ENCODE measurements around the gene SPINK2.

SPINK2 gene, protein sequence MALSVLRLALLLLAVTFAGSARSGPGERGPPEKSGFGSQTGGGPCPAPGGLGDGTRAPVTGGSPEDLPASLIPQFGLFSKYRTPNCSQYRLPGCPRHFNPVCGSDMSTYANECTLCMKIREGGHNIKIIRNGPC

DNA sequence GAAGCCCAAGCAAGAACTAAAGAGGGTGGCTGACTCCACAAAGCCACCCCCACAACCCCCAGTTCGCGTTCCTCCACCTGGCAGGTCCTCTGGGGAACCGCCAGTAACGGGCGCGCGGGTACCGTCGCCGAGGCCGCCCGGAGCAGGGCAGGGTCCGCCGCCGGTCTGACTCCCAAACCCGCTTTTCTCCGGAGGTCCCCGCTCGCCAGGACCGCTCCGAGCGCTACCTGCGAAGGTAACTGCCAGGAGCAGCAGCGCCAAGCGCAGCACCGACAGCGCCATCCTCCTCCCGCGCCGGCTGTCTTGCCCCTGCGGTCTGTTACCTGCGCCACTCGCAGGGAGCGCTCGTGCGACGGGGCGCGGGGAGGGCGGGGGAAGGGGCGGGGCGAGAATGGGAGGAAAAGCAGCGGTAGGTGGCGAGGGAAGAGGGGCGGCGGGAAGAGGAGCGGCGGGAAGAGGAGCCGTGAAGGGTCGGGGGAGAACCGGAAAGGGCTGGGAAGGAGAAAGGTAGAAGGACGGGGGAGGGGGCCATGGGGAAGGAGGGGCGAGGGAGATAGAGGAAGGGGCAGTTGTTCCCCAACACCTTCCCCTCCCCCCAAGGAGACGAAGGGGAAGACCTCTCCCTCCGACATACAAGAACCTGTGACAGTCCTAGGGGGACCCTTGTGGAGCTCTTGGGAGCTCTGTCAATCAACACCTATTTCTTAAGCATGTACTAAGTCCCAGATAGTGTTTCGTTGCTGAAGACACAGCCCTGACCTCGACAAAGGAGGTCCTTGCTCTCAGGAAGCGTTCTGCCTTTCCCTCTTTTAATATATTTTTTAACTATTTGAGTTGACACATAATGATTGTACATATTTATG, at the start of gene SPINK2:
Gene SPINK2, minus strand, starts transcription at position 321 of the 863 bp plus-strand sequence. Its CDS starts 39 bp downstream, at position 282.
- H3K4me2 ChIP-seq, result peak within 1 kb of the TSS; percentile 84 to 99 (median 94)
- H3K36me3 ChIP-seq, result no peaks in the 10 kb centered on the region
- peaks cover 0 to 5% (median 0%) of the 10 kb centered on the region in 11 experiments; a peak in 5 of 22 replicates for H3K9me3 ChIP-seq (replicated peaks in 1 of 11)
- no peak within 1 kb of the TSS for H3K27ac ChIP-seq
- peak within 1 kb of the TSS in 5 of 11 experiments; percentile 25 to 65 (median 52); a peak in 5 of 22 replicates for H3K9ac ChIP-seq
- no peaks in the 10 kb centered on the region for H4K20me1 ChIP-seq
- peaks cover 6 to 22% (median 15%) of the 10 kb centered on the region in 10 experiments; a peak in 19 of 20 replicates for H3K4me1 ChIP-seq
- TF ChIP-seq Cebpa-rat (IDR thresholded peaks at IDR 0.05), result no peak
- H3K4me3 ChIP-seq, result peak within 1 kb of the TSS; percentile 51 to 70 (median 60)
- H3K27me3 ChIP-seq, result peaks cover 28 to 45% (median 34%) of the 10 kb centered on the region in 11 experiments

DNA sequence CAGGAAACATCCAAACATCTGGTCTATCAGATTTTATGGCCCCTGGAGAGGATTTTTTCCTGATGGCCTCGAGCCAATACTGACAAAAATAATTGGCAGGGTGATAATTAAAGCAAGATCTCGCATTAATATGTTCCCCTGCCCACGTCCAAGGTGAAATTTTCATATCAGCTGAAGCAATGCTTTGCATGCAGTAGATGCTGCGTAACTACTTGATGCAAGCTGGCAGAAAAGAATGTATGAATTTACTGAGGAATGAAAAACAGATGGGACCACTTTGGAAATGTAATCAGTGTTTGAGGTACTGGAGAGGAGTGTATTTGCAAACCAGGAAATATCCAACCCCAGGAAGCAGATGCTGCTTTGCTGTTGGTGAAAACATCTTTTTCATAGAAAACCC, 49.4 kb upstream of the SPINK2 start:
- peak overlapping the region in 5 of 10 experiments; percentile 1 to 10 (median 4); a peak in 3 of 20 replicates for H3K4me3 ChIP-seq
- peak overlapping the region; percentile 54 to 80 (median 67); a peak in 21 of 22 replicates for H3K4me2 ChIP-seq
- H3K27ac ChIP-seq, result peak overlapping the region in 9 of 11 experiments; percentile 54 to 78 (median 76); a peak in 18 of 22 replicates
- TF ChIP-seq Cebpa-rat (IDR thresholded peaks at IDR 0.05), result no peak; a peak in 1 of 22 replicates
- no peaks in the 10 kb centered on the region for H4K20me1 ChIP-seq
- H3K36me3 ChIP-seq, result no peaks in the 10 kb centered on the region
- H3K27me3 ChIP-seq, result no peaks in the 10 kb centered on the region
- 0 out of 22 replicates have a peak, but pooled peaks cover 0 to under 1% (median 0%) of the 10 kb centered on the region in 11 experiments for H3K9me3 ChIP-seq (replicated peaks in 1 of 11)
- peaks cover 11 to 41% (median 24%) of the 10 kb centered on the region in 10 experiments for H3K4me1 ChIP-seq
- H3K9ac ChIP-seq, result peak overlapping the region in 9 of 11 experiments; percentile 31 to 74 (median 65); a peak in 17 of 22 replicates

DNA sequence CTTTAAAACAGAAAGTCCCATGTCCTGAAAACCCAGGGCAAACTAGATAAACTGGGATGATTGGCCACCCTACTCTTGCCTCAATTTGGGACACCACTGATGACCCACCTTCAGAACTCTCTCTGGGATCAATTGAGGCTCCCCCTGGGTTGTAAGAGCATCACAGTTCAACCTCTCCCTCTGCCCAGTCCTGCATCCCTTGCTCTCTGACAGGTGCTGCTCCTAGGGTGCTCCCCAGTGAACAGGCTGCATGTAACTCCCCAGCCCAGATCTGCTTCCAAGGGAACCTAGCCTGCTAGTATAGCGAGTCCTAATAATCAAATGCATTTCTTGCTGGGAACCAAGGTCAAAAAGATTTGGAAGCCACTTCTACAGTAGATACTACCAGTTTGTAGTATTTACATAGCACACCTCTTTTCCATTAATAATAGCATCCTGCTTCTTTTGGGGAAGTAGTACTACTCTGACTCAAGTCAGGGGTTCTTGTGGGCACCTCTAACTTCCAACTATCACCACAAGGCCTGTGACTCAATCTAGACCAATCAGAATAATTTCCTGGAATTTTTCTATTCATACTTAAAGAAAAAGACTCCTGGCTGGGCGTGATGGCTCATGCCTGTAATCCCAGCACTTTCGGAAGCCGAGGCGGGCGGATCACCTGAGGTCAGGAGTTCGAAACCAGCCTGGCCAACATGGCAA, 42.1 kb upstream of the SPINK2 start:
- Histone ChIP-seq H3K27ac (peak overlapping the region in 7 of 11 experiments; percentile 12 to 65 (median 50); a peak in 11 of 22 replicates), H3K9me3 (replicated peaks in 1 of 11) (0 out of 22 replicates have a peak, but pooled peaks cover 0 to 9% (median 0%) of the 10 kb centered on the region in 11 experiments), H3K4me3 (no peak overlapping the region), H3K9ac (no peak overlapping the region; a peak in 1 of 22 replicates), H3K36me3 (no peaks in the 10 kb centered on the region), H4K20me1 (no peaks in the 10 kb centered on the region), H3K4me1 (peaks cover 9 to 39% (median 22%) of the 10 kb centered on the region in 10 experiments; a peak in 19 of 20 replicates), H3K4me2 (peak overlapping the region in 8 of 11 experiments; percentile 11 to 80 (median 42); a peak in 14 of 22 replicates), H3K27me3 (no peaks in the 10 kb centered on the region)
- TF ChIP-seq Cebpa-rat (IDR thresholded peaks at IDR 0.05), result no peak

DNA sequence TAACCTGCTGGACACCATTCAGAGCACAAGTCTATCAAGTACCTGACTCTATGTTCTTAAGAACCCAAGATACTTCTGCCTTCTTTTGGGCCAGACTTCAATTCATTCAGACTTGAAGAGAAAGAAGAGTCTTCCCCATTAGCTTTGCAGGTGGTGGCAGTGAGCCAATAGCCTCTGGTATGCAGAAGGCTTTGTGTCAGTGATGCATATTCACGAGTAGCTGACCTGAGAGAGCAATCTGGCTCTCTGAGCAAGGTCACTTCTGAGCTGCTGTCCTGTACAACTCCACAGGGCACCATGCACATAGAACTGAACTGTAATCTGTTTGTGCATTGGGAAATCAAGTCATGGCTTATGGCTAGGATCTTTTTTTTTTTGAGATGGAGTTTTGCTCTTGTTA, 39.9 kb upstream of the SPINK2 start:
- H3K9ac ChIP-seq, result no peak overlapping the region
- peaks cover 27 to 60% (median 44%) of the 10 kb centered on the region in 10 experiments for H3K4me1 ChIP-seq
- H3K4me2 ChIP-seq, result no peak overlapping the region
- H3K27me3 ChIP-seq, result no peaks in the 10 kb centered on the region
- H4K20me1 ChIP-seq, result no peaks in the 10 kb centered on the region
- H3K9me3 ChIP-seq (replicated peaks in 1 of 11), result 0 out of 22 replicates have a peak, but pooled peaks cover 0 to 9% (median 0%) of the 10 kb centered on the region in 11 experiments
- H3K4me3 ChIP-seq, result no peak overlapping the region
- H3K36me3 ChIP-seq, result no peaks in the 10 kb centered on the region
- no peak overlapping the region for H3K27ac ChIP-seq
- no peak for TF ChIP-seq Cebpa-rat (IDR thresholded peaks at IDR 0.05)

DNA sequence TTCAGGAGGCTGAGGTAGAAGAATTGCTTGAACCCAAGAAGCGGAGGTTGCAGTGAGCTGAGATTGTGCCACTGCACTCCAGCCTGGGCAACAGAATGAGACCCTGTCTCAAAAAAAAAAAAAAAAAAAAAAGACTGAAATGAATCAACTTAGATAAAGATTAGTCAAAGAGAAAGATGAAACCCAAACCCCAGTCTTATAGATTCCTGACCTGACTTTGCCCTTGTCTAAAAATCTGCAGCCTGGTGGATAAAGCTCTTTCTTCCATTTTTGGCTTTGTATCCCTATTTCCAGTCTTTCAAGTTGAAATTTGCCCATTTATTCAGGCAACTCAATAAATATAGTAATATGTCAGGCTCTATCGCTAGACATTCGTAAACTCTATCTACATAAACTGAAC, 39.3 kb upstream of the SPINK2 start:
- 0 out of 22 replicates have a peak, but pooled peaks cover 0 to 6% (median 0%) of the 10 kb centered on the region in 11 experiments for H3K9me3 ChIP-seq (replicated peaks in 1 of 11)
- no peaks in the 10 kb centered on the region for H4K20me1 ChIP-seq
- H3K9ac ChIP-seq, result no peak overlapping the region
- H3K27ac ChIP-seq, result no peak overlapping the region
- H3K4me3 ChIP-seq, result no peak overlapping the region
- H3K4me2 ChIP-seq, result 0 out of 22 replicates have a peak overlapping the region, but pooled peaks of 2 of the 11 experiments have one; percentile 31 to 33
- peaks cover 27 to 60% (median 46%) of the 10 kb centered on the region in 10 experiments for H3K4me1 ChIP-seq
- no peaks in the 10 kb centered on the region for H3K36me3 ChIP-seq
- H3K27me3 ChIP-seq, result no peaks in the 10 kb centered on the region
- no peak for TF ChIP-seq Cebpa-rat (IDR thresholded peaks at IDR 0.05)

DNA sequence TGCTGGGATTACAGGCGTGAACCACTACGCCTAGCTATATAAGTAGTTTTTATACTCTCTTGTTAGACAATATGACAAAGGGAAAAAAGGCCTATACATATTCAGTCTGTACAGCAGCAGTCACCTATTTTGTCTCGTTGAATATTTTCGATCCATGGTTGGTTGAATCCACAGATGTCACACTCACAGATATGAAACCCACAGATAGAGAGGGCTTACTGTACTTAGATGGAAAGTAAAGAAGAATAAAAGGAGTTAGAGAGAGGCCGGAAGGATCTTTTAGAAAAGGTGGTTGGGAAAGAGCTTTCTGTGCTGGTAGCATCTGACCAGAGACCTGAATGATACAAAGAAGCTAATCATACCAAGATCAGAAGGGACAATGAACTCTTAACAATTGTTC, 38.3 kb upstream of the SPINK2 start:
- Histone ChIP-seq H3K36me3 (no peaks in the 10 kb centered on the region), H3K4me1 (peaks cover 27 to 63% (median 46%) of the 10 kb centered on the region in 10 experiments), H3K27ac (peak overlapping the region in 7 of 11 experiments; percentile 36 to 80 (median 68); a peak in 13 of 22 replicates), H3K4me3 (no peak overlapping the region), H3K4me2 (peak overlapping the region in 5 of 11 experiments; percentile 8 to 33 (median 18); a peak in 5 of 22 replicates), H3K27me3 (no peaks in the 10 kb centered on the region), H4K20me1 (no peaks in the 10 kb centered on the region), H3K9me3 (replicated peaks in 1 of 11) (no peaks in the 10 kb centered on the region), H3K9ac (no peak overlapping the region; a peak in 1 of 22 replicates)
- no peak for TF ChIP-seq Cebpa-rat (IDR thresholded peaks at IDR 0.05)

DNA sequence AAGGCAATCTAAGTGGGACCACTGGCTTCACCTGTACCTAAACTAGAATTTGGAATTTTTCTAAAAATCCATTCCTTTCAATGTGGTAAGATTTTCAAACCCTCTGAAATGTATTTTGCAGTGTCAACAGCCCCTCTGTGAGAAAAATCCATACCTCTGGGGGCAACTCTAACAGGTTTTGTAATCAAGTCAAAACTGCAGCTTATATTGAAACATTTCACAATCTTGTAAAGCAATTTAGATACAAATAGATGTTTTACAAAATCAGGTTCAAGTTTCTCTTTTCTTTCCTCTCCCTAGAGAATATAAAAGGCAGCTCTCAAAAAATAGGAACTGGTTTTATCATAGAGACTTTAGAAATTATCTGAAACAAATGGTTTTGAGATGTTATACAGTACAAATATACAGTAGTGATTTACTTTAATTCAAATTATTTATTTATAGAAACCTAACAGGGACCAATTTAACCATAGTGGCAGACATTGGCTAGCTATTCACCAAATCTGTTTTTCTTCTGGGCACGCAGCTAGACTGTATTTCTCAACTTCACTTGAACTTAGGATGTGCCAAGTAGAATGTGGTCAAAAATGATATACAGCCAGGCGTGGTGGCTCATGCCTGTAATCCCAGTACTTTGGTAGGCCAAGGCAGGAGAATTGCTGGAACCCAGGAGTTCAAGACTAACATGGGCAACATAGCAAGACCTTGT, 36.3 kb upstream of the SPINK2 start:
- no peaks in the 10 kb centered on the region for H3K27me3 ChIP-seq
- no peaks in the 10 kb centered on the region for H4K20me1 ChIP-seq
- no peaks in the 10 kb centered on the region for H3K36me3 ChIP-seq

More for the DNA sequence above, 36.3 kb upstream of the SPINK2 start:
- no peak overlapping the region for H3K4me3 ChIP-seq
- no peaks in the 10 kb centered on the region for H3K9me3 ChIP-seq (replicated peaks in 1 of 11)
- TF ChIP-seq Cebpa-rat (IDR thresholded peaks at IDR 0.05), result peak in 3 of 11 experiments; percentile 15 to 64 (median 61); a peak in 4 of 22 replicates
- peak overlapping the region in 9 of 11 experiments; percentile 42 to 82 (median 79); a peak in 19 of 22 replicates for H3K27ac ChIP-seq
- peak overlapping the region in 8 of 11 experiments; percentile 19 to 72 (median 60); a peak in 13 of 22 replicates for H3K9ac ChIP-seq
- peak overlapping the region; percentile 39 to 70 (median 57); a peak in 21 of 22 replicates for H3K4me2 ChIP-seq
- peaks cover 24 to 46% (median 34%) of the 10 kb centered on the region in 10 experiments for H3K4me1 ChIP-seq
